Measurements from ENCODE around the gene R3HCC1L.

Gene R3HCC1L

GRCh38 chr10:98134431-98135221, at the start of gene R3HCC1L (continued):
- TF ChIP-seq ZNF776 (tag by site-specific recombination; IDR thresholded peaks at IDR 0.05; ENCODE audit: borderline replicate concordance) (no peak), ZNF335 (tag by site-specific recombination; conservative IDR thresholded peaks at IDR 0.05) (peak; percentile 97), SALL2 (tag by site-specific recombination; IDR thresholded peaks at IDR 0.05; ENCODE audit: borderline replicate concordance) (no peak), ZNF211 (tag by site-specific recombination; IDR thresholded peaks at IDR 0.05; ENCODE audit: low read depth) (no peak), ZNF302 (tag by site-specific recombination; IDR thresholded peaks at IDR 0.05; ENCODE audit: low read depth) (no peak), ZNF473 (tag by site-specific recombination; IDR thresholded peaks at IDR 0.05) (no peak), ZNF658 (tag by site-specific recombination; IDR thresholded peaks at IDR 0.05) (no peak), ZEB2 (tag by site-specific recombination; IDR thresholded peaks at IDR 0.05) (peak; percentile 94), ZNF19 (tag by site-specific recombination; IDR thresholded peaks at IDR 0.05; ENCODE audit: low read depth) (no peak), ZNF692 (tag by site-specific recombination; IDR thresholded peaks at IDR 0.05) (peak; percentile 23; the same call in 1 of the 2 replicates), GLI2 (tag by site-specific recombination; IDR thresholded peaks at IDR 0.05; ENCODE audit: borderline replicate concordance, low read depth) (no peak), ZXDB (tag by site-specific recombination; IDR thresholded peaks at IDR 0.05) (peak; percentile 92), BCL6B (tag by site-specific recombination; IDR thresholded peaks at IDR 0.05) (no peak), ZNF366 (tag by site-specific recombination; conservative IDR thresholded peaks at IDR 0.05) (peak; percentile 68), ZBTB17 (tag by site-specific recombination; IDR thresholded peaks at IDR 0.05) (peak; percentile 97), CTCF (tag by site-specific recombination; IDR thresholded peaks at IDR 0.05) (0 out of 2 replicates have a peak, but pooled peaks have one; percentile 27), GLIS1 (tag by site-specific recombination; IDR thresholded peaks at IDR 0.05) (peak; percentile 67), SCRT2 (tag by site-specific recombination; IDR thresholded peaks at IDR 0.05) (peak; percentile 98), ZNF626 (tag by site-specific recombination; IDR thresholded peaks at IDR 0.05) (no peak), ZNF426 (tag by site-specific recombination; IDR thresholded peaks at IDR 0.05) (no peak), ZNF48 (tag by site-specific recombination; IDR thresholded peaks at IDR 0.05) (no peak), ZNF621 (tag by site-specific recombination; IDR thresholded peaks at IDR 0.05) (no peak), PATZ1 (tag by site-specific recombination; IDR thresholded peaks at IDR 0.05) (peak; percentile 77), ZBTB6 (tag by site-specific recombination; IDR thresholded peaks at IDR 0.05) (peak; percentile 94), MZF1 (tag by site-specific recombination; IDR thresholded peaks at IDR 0.05; ENCODE audit: borderline replicate concordance) (no peak), KLF8 (tag by site-specific recombination; IDR thresholded peaks at IDR 0.05) (peak; percentile 78), ELK4 (IDR thresholded peaks at IDR 0.05; ENCODE audit: borderline replicate concordance, low read depth, low read length) (no peak), KLF10 (tag by site-specific recombination; IDR thresholded peaks at IDR 0.05) (peak; percentile 69; the same call in 1 of the 2 replicates)

Data from HEK293 (cell line).